Measurements from ENCODE around the gene SACM1L.

DNA sequence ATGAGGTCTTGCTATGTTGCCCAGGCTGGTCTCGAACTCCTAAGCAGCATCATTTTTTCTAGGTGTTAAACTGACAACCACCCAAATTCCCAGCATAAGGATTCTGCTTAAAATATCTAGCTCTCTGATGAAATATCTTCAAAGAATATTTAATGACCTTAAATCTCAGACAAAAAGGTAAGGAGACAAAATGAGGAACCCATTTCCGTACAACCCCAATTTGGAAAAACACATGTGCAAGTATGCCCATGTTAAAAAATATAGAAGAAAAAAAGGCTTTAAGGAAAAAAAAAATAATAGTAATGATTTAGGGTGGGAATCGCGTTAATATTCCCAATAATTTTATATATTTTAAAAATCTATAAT, 1.4 kb upstream of the SACM1L start:
- no peak for TF ChIP-seq ZNF24 (tag by site-specific recombination; IDR thresholded peaks at IDR 0.05)
- TF ChIP-seq ZNF184 (tag by site-specific recombination; IDR thresholded peaks at IDR 0.05), result no peak

Measured in HEK293 (cell line).